GM10847 (cell line): ENCODE measurements around the gene ADAMTS17.

Source experiments
- POLR2A ChIP-seq: IDR thresholded peaks from 2 replicates; pipeline ENCODE4 v1.6.1; 2011; ENCODE audit not compliant: insufficient read length; ENCODE audit errors: extremely low read depth

ADAMTS17 gene

DNA sequence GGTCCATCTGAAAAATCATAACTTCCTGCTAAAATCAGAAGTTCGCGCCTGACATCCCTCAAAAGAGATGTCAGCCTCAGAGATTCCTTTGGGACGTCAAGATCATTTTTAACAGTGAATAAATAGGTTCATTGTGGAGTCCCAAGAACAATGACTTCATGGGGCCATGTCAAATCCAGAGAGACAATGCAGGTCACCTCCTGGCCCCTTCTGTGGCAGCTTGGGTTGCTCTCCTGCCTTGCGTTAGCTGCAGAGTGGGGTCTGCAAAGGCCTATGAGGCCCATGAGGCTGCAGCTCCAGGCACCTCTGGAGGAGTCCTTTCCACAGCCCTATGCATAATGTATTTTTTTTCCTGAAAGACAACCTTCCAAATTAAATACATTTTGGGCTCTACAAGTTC is 282.3 kb downstream of the ADAMTS17 start:
- TF ChIP-seq POLR2A = no peak

DNA sequence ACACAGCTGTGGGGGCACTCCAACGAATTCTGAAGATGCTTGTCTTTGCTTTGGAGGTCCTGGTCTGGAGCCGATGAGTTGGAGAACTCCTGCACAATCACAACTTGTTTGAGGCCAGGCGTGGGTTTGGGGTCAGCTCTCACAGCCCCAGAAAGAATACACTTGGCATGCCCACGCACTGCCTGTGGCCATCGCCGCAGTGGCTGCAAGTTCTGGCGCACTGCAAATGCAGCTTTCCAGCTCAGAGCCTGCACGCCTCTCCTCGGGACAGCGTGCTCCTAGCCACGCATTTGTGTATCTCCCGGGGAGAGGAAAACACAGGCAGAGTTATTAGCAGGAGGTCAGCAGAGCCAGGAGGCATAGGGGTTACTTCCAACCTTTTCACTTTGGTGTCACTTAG is 282.7 kb downstream of the ADAMTS17 start:
- no peak for TF ChIP-seq POLR2A

DNA sequence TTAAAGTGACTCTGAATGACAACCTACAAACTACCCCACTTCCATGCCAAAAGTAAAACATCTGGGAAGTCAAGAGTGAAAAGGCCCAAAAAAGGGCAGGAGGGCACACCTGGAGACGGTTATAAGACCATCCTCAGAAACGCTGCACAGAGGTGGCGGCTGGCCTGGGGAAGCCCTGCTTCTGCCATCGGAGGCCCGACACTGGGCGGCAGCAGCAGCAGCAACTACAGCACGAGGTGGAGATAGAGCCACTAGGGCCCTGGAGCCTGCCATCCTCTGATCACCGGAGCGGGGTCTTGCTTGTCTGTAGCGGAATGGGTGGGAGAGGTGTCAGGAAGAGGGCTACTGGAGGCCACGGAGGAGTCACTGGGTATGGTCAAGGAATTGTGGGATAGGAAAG is 283.3 kb downstream of the ADAMTS17 start:
- TF ChIP-seq POLR2A = no peak

DNA sequence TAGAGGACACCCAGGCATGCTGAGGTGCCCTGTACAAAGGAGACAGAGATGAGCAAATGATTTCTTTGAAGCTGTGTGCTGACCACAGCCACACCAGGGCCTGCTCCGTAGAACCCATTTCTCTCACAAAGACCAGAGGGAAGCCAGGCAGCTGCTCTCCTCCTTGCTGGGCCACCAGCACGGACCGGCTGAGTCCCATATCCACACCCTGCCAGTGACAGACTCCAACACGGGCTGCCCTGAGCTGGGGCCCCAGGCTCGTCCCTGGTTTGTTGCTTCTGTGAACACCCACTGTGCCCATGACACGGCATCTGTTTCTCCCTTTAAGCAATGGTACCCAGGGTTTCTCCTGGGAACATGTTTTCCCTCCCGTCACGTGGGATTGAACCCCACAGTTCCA is 284.5 kb downstream of the ADAMTS17 start:
- no peak for TF ChIP-seq POLR2A

DNA sequence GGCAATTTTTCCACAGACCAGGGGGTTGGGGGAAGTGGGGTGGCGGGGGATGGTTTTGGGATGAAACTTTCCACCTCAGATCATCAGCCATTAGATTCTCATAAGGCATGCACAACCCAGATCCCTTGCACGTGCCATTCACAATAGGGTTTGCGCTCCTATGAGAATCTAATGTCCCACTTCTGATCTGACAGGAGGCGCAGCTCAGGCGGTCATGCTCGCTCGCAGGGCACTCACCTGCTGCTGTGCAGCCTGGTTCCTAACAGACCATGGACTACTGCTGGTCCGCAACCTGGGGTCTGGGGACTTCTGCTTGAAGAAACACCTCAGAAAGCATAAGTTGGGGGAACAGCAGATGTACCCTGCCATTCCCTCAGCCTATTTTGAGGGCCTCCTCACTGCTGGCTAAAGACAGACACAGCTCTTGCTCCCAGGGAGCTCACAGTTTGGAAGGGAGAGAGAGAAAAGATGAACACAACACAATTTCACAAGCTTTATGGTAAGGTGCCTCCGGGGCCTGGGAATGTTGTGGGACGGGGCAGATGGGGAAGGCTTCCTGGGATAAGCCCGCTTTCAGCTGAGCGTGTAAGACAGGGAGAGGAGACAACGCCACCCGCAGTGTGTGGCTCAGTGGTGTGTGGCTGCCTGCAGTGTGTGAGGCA is 285.2 kb downstream of the ADAMTS17 start:
- TF ChIP-seq POLR2A = no peak

DNA sequence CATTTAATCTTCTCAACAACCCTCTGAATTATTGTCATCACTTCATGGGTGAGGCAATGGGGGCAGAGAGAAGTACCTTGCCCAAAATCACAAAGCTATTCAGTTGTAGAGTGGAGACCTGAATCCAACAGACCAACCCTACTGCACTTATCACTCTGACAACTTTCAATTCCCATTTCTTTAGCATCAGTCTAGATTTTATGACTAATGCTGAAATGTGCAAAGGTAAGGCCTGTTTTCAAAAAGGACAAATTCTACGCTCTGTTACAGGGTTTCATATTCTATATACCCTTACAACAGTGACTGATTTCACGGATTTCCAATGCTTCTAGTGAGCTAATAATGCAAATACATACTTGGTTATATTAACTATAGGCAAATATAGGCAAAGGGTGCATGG is 286.0 kb downstream of the ADAMTS17 start:
- TF ChIP-seq POLR2A = no peak

DNA sequence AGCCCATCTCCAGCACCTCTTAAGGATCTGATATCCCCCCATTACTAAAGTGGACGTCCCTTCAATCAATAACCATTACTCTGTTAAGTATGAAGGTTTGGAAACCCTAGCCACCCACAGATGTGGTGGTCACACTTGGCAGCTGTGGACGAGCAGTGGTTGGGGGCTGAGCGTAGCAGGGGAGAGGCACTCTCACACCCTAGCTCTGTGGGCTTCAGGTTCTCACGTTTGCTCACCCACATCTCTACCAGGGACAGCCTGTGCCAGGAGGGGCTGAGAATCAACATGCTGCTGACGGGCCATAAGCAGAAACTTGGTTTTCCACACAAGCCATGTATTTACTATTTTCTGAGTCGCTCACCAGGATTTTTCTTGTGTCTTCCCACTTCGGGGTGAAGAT is 287.2 kb downstream of the ADAMTS17 start:
- TF ChIP-seq POLR2A = no peak

DNA sequence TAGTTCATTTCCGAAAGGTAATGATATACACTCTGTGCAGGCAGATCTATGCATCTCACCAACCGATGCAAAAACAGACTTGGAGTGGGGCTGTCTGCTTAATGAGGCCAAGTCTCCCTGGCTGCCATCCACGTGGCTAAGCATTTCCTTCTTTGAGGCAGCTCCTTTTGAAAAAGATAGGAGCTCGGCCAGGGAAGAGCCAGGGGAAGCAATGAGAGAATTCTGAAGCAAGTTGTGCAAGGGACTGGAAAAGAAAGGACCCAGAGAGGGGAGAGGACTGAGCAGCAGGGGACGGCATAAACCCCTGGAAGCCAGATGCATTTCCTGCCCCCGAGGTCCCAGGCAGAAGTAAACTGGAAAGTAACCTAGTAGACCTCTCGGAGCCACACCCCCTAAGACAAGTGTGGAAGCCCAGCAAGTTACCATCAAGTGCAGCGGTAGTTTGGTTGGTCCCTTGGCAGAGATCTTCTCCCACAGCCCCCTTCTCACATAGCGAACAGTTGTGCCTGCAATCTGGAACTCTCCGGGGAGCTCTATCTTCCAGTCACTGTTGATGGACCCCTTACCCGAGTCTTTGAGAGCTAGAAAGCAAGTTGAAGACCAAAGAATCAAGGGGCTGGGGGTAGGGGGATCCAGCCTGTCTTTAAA is 288.2 kb downstream of the ADAMTS17 start:
- TF ChIP-seq POLR2A = no peak

DNA sequence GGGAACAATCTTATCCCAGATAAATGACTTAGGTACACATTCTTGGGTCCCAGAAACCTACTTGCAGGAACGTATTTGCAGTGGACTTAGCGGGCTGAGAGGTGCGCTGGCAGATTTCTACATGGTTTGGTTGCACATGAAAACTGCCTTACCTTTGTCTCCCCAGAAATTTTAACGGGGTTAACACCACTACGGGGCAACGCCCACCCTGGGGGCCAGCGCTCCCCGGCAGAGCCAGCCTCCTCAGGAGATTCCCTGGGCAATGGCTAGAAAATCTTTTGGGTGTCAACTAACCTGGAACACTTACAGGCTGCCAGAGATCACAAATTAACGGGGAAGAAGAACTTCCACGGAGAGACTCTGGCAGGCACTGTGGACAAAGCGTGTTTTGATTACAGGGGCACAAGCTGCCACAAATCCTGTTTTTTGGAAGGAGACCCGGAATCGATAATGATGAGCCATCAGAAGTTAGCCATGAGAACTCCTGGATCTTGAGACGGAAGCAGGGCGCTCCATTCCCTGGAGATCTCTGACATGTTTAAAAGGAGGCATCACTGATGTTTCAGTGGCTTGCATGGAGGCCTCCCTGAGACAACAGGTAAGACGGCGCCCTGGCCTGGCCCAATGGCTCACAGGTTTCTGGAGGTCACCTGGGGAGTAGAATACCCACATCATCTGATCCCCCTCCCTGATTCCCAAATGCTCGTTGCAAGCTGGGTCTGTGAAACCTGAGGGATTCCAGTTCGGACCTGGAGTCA is 288.9 kb downstream of the ADAMTS17 start:
- TF ChIP-seq POLR2A = no peak

DNA sequence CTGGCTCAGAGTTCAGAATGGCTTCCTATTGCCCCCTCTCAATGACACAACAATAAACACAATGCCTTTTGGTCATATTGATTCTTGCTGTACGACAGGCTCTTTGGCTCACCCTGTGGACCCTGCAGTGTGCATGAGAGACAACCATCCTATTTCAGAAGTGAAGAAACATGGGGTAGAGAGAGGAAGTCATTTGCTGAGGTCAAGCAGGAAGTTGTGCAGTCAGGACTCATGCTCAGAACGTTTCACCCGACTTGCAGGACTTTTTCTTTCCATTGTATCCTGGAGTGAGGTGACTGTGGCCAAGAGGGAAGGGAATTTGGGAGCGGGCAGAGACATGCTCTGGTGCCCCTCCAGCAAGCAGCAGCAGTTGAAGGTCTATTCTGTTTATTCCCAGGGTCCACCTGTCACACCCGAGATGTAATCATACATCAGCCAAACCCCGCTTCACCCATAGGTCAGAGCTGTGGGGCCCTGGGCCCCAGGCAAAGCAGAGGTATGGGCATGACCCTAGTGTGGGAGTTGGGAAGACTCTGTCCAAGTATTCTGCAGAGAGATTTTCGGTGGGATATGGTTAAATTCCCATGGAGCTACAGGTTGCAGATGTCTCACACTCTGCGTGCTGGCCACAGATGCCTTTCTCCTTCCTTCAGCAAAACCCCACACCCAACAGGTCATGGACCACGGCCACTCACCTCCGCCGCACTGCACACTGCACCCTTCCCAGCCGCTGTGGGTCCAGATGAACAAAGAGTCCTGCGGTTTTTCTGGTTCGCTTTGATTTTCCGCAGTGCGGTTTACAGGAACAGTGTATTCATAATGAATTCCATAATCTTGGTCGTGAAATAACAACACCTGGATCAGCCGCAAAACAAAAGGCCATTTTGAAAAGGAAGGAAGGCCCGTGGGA is 290.6 kb downstream of the ADAMTS17 start:
- no peak for TF ChIP-seq POLR2A

DNA sequence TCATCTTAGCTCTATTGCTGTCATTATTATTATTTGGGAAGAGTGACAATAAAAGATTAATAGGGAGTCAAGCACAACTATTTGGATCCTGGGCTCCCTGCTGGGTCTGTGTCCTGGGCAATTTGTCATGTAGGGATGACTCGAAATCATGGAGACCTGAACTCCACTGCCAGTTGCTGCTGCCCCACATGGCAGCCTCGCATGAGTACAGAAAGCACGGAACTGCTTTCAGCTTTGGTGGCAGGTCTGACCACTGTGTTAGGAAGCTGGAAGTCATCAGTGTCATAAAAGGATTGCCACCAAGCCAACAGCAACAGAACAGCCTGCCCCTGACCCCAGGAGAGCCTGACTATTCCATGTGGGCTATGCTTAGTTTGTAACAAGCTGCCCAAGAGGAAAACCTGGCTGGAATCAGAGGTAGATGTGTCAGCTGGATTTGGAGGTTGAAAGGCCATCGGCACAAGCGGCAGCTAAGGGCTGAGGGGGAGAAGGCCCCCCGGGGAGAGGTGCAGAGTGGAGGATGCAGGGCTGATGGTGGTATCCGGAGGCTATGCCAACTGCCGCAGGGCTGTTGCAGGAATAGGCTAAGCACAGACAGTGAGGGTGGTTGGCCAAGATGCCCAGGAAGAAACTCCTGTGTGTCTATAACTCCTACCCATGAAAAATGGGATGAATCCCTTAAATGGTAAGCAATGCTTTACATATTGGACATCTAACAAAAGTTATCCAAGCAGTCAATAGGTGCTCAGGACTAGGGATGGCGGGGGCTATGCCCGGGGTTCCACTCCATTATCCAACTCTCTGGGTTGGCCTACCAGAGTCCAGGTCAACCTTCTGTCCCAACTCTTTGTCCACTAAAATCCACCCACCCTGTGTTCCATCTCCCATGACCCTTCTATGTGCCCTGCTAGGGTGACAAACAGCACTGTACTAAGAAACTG is 291.6 kb downstream of the ADAMTS17 start:
- TF ChIP-seq POLR2A = no peak

DNA sequence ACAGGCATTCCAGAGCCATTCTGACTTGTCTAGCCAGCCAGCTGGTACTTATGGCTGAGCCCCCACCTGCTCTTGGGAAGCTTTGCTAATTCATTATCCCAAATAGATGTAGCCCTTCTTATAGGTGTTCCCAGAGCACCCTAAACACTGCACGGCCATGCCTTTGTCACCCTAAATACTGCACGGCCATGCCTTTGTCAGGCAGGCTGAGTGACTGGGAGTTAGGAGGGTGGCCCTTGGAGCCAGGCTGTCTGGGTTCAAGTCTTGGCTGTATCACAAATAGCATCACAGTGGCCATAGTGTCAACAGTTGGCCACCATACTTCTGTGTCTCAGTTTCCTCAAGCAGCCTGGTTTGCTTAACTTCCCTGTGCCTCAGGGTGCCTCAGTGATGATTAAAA is 292.3 kb downstream of the ADAMTS17 start:
- TF ChIP-seq POLR2A = no peak

DNA sequence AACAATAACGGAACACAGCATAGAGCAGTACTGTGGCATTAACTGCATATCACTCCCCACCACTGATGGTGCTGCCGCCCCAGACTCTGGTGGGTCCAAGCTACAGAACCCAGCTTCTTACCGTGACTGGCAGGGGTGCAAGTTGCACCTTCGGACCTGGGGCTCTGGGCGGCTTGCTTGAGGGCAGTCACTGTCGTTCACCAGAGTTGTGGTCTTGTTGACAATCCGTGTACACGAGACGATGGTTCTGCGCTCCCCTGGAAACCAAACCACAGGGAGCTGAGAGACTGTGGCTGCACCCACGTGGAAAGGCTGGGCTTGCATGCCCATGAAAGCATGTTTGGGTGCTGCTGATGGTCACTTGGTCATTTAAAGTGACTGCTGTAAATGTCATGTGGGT is 293.0 kb downstream of the ADAMTS17 start:
- no peak for TF ChIP-seq POLR2A

DNA sequence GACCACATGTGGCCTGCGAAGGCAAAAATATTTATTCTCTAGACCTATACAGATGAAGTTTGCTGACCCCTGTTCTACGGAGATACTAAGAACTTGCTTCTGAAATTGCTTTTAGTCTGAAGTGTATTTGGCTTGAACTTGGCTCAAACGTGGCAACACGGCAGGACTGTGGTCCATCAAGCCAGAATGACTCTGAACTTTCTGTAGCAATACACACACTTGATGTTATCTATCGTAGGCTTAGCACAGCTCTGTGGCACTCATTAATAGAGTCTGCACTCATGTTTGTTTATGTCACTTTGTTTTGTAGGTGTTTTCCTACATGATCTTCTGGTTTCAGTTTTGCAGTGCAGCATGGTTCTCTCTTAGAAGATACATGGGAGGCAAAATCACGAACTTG is 298.1 kb downstream of the ADAMTS17 start:
- no peak for TF ChIP-seq POLR2A
